Naive thymus-derived CD4-positive, alpha-beta T cell (primary cell): ENCODE measurements around the gene MYO9B. TPM values are rescaled to one million over a fixed set of nuclear protein-coding genes. Genes with fewer than 3 reads are reported as not detected.

Experiments used
- ATAC-seq: fragments of 150-1000 bp; cut with Tn5 transposase; 2 replicates; pipeline ENCODE4 v1.10.0; 2021; ENCODE audit warnings: mild to moderate bottlenecking, moderate library complexity
- CTCF ChIA-PET: fragments of 350-600 bp; sonication (Branson Sonifier 250); formaldehyde crosslinking; loops from one replicate; lab custom pipeline; 2021; ENCODE audit warnings: antibody characterized with exemption; lab: Charles Lee
- POLR2A ChIA-PET: fragments of 350-600 bp; sonication (Branson Sonifier 250); formaldehyde crosslinking; loops from one replicate; lab custom pipeline; 2021; ENCODE audit warnings: antibody characterized with exemption, inconsistent platforms; lab: Charles Lee
- DNase-seq, 9 donors: peaks; one replicate each; pipeline versions ENCODE4 v3.0.0 to v3.0.0-alpha.2; 2020 to 2022; ENCODE audit warnings: mixed read lengths in 1 of 9
- H3K27ac ChIP-seq: one replicate; pipeline ENCODE4 v1.7.0; 2013; ENCODE audit warnings: mild to moderate bottlenecking, low read depth, low read length, moderate library complexity
- H3K27me3 ChIP-seq, 2 donors: one replicate each; pipeline ENCODE4 v1.7.0; 2013; ENCODE audit warnings: low read length in 2 of 2, mild to moderate bottlenecking in 2 of 2, moderate library complexity in 2 of 2; ENCODE audit not compliant: control insufficient read depth in 2 of 2, insufficient read depth in 2 of 2
- H3K36me3 ChIP-seq, 3 experiments: 1 replicate in 2 of 3; 2 replicates in 1 of 3; pipeline ENCODE4 v1.7.0; 2013; ENCODE audit warnings: low read length in 3 of 3, mild to moderate bottlenecking in 3 of 3, moderate library complexity in 1 of 3; ENCODE audit not compliant: insufficient read depth in 3 of 3, control insufficient read depth in 2 of 3
- H3K4me1 ChIP-seq, 2 donors: one replicate each; pipeline ENCODE4 v1.7.0; 2013; ENCODE audit warnings: low read length in 2 of 2, mild to moderate bottlenecking in 2 of 2, moderate library complexity in 1 of 2; ENCODE audit not compliant: control insufficient read depth in 2 of 2, insufficient read depth in 2 of 2
- H3K4me3 ChIP-seq: 2 replicates; pipeline ENCODE4 v1.7.0; 2013; ENCODE audit warnings: mild to moderate bottlenecking, low read length
- H3K9me3 ChIP-seq, 3 experiments: 1 replicate in 2 of 3; 2 replicates in 1 of 3; pipeline ENCODE4 v1.7.0; 2013; ENCODE audit warnings: low read length in 3 of 3; ENCODE audit not compliant: control insufficient read depth in 2 of 3
- H3K27ac Mint-ChIP-seq, 9 donors: one replicate each; pipeline ENCODE4 v1.8.0; 2020 to 2022; ENCODE audit warnings: mixed read lengths in 9 of 9, mild to moderate bottlenecking in 8 of 9, moderate library complexity in 5 of 9, inconsistent platforms in 2 of 9
- H3K27me3 Mint-ChIP-seq, 5 donors: one replicate each; pipeline ENCODE4 v1.8.0; 2021 to 2022; ENCODE audit warnings: mixed read lengths in 5 of 5, mild to moderate bottlenecking in 1 of 5
- H3K36me3 Mint-ChIP-seq, 5 donors: one replicate each; pipeline ENCODE4 v1.8.0; 2020 to 2022; ENCODE audit warnings: mixed read lengths in 5 of 5, mild to moderate bottlenecking in 3 of 5, inconsistent platforms in 1 of 5
- H3K4me1 Mint-ChIP-seq, 7 donors: one replicate each; pipeline ENCODE4 v1.8.0; 2020 to 2022; ENCODE audit warnings: mixed read lengths in 7 of 7, mild to moderate bottlenecking in 3 of 7, inconsistent platforms in 1 of 7
- H3K4me3 Mint-ChIP-seq, 10 donors: one replicate each; pipeline ENCODE4 v1.8.0; 2020 to 2022; ENCODE audit warnings: mild to moderate bottlenecking in 10 of 10, mixed read lengths in 10 of 10, moderate library complexity in 6 of 10, inconsistent platforms in 2 of 10
- H3K9me3 Mint-ChIP-seq, 11 donors: one replicate each; pipeline ENCODE4 v1.8.0; 2020 to 2022; ENCODE audit warnings: mixed read lengths in 11 of 11, mild to moderate bottlenecking in 4 of 11, inconsistent platforms in 1 of 11, moderate library complexity in 1 of 11
- intact Hi-C, 2 donors: fragments of 100-400 bp; cut with micrococcal nuclease; formaldehyde crosslinking; loops; one replicate each; pipeline ENCODE4 v1.15.1; 2023
- polyA plus RNA-seq, 2 donors: library from polyadenylated mRNA; unstranded; fragments of 300-500 nt; fragmentation: Illumina TruSeq; gene quantifications; one replicate each; pipeline ENCODE4 v1.2.3, GENCODE V29; 2021
- total RNA-seq, 6 experiments: library from RNA in 5 of 6; stranded (reverse) in 5 of 6; gene quantifications; 1 replicate in 5 of 6; 2 replicates in 1 of 6; pipeline ENCODE4 v1.2.3 and lab custom pipeline; 2021 to 2026

Gene MYO9B
- total and polyA plus RNA-seq, 7 experiments from 2014 or later, result 5.6 to 297 (median 165) TPM

- Histone ChIP-seq H3K27ac (no peak overlapping the region), H3K27me3 (no peaks in the 10 kb centered on the region), H3K4me3 (no peak overlapping the region), H3K36me3 (no peaks in the 10 kb centered on the region), H3K9me3 (no peaks in the 10 kb centered on the region), H3K4me1 (peaks cover 0 to 11% of the 10 kb centered on the region in 2 donors)
- ATAC-seq (no peak), DNase-seq (no peak)
- intact Hi-C loops, result no loop called here
- Mint-ChIP-seq H3K27me3 (peaks cover 0 to 16% (median 0%) of the 10 kb centered on the region in 5 donors), H3K36me3 (no peaks in the 10 kb centered on the region), H3K27ac (peak overlapping the region in 1 of 9 donors; percentile 48), H3K4me1 (peaks cover 0 to 14% (median 5%) of the 10 kb centered on the region in 7 donors), H3K4me3 (peak overlapping the region in 9 of 10 donors; percentile 34 to 75 (median 52)), H3K9me3 (peaks cover 0 to 2% (median 0%) of the 10 kb centered on the region in 11 donors)
- POLR2A ChIA-PET, result interaction anchor here (0.9 to 1.3 kb wide), 3 partner anchors 8 to 118 kb away, joined by 3 to 5 read pairs (median 3); no protein-coding TSS in a partner anchor
- CTCF ChIA-PET, result interaction anchor here (1.1 kb wide), 1 partner anchor 16 kb away, joined by 4 read pairs; no protein-coding TSS in a partner anchor
Measured at GRCh38 chr19:17243830-17244617, 168.4 kb downstream of the MYO9B start.

DNA sequence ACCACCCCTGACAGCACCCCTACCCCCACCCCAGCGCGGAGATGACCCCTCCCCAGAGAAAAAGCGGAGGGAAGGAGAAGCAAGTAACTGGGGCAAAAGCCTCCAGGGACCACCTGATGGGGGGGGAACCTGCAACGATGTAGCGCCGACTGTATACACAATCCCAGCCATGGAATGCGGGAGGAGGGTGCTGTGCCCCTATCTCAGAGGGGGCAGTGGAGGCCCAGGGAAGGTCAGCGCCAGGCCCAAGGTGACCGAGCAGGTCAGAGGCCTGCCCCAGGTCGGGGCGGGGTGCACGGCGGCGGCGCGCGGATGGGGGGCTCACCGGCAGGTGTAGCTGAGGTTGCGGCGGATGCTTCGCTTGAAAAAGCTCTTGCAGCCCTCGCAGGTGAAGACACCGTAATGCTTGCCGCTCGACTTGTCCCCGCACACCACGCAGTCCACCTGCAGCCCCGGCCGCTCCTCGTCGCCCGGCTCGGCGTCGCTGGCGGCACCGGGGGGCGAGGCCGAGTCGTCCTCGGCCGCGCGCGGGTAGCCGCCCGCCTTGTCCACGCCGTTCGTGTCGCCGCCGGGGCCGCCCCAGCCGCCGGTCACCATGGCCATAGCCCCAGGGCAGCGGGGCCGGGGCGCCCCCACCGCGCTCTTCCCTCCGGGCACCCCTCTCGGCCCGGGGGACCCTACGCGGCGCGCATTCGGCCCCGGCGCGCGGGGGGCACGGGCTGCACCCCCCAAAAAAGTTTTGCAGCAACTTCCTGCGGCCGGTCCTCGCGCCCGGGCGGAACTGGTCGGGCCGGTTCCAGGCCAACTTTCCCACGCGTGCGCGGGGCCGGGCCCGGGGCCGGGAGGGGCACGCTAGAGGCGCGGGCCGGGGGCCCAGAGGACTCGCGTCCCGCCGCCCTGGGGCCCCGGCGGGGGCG is 169.3 kb downstream of the MYO9B start:
- Histone ChIP-seq H3K27me3 (no peaks in the 10 kb centered on the region), H3K4me3 (no peak overlapping the region), H3K9me3 (no peaks in the 10 kb centered on the region), H3K27ac (no peak overlapping the region), H3K36me3 (no peaks in the 10 kb centered on the region), H3K4me1 (peaks cover 0 to 11% of the 10 kb centered on the region in 2 donors)
- Mint-ChIP-seq H3K27ac (no peak overlapping the region), H3K4me1 (peaks cover 0 to 14% (median 5%) of the 10 kb centered on the region in 7 donors), H3K4me3 (peak overlapping the region in 9 of 10 donors; percentile 29 to 75 (median 52)), H3K27me3 (peaks cover 0 to 16% (median 0%) of the 10 kb centered on the region in 5 donors), H3K9me3 (peaks cover 0 to 2% (median 0%) of the 10 kb centered on the region in 11 donors), H3K36me3 (no peaks in the 10 kb centered on the region)
- CTCF ChIA-PET, result no interaction called here
- DNase-seq (peak in 2 of 9 donors; percentile 22 to 29), ATAC-seq (no peak)
- intact Hi-C loops, result loop anchor here in 1 of 2 donors (1.0 kb wide), 1 partner anchor 10 kb away; no protein-coding TSS in a partner anchor
- POLR2A ChIA-PET, result interaction anchor here (1.0 to 1.3 kb wide), 3 partner anchors 9 to 30 kb away, joined by 3 to 5 read pairs (median 3); partner anchors contain the start of gene USE1

GRCh38 chr19:17245535-17245984 is 170.0 kb downstream of the MYO9B start, which contains the start of gene NR2F6:
Gene NR2F6 (minus strand): TSS chr19:17245919. CDS start chr19:17245220, 699 bp downstream.
- H3K27ac Mint-ChIP-seq, result peak within 1 kb of the TSS in 7 of 9 donors; percentile 31 to 86 (median 74)
- H3K27me3 Mint-ChIP-seq, result peaks cover 0 to 16% (median 0%) of the 10 kb centered on the region in 5 donors
- Histone ChIP-seq H3K4me1 (peaks cover 0 to 11% of the 10 kb centered on the region in 2 donors), H3K4me3 (peak within 1 kb of the TSS; percentile 55), H3K27ac (peak within 1 kb of the TSS; percentile 60), H3K9me3 (no peaks in the 10 kb centered on the region), H3K27me3 (no peaks in the 10 kb centered on the region), H3K36me3 (no peaks in the 10 kb centered on the region)
- intact Hi-C loops, result loop anchor here in 1 of 2 donors (1.0 kb wide), 1 partner anchor 10 kb away; no protein-coding TSS in a partner anchor
- peak within 1 kb of the TSS; percentile 71 to 95 (median 86) for H3K4me3 Mint-ChIP-seq
- DNase-seq (peak in 3 of 9 donors; percentile 18 to 38 (median 26)), ATAC-seq (peak; percentile 28)
- peaks cover 0 to 13% (median 5%) of the 10 kb centered on the region in 7 donors for H3K4me1 Mint-ChIP-seq
- H3K36me3 Mint-ChIP-seq, result no peaks in the 10 kb centered on the region
- peaks cover 0 to 2% (median 0%) of the 10 kb centered on the region in 11 donors for H3K9me3 Mint-ChIP-seq
- ChIA-PET POLR2A (interaction anchor here (1.0 kb wide), 1 partner anchor 30 kb away, joined by 3 read pairs; the partner anchor contains the start of gene USE1), CTCF (no interaction called here)

DNA sequence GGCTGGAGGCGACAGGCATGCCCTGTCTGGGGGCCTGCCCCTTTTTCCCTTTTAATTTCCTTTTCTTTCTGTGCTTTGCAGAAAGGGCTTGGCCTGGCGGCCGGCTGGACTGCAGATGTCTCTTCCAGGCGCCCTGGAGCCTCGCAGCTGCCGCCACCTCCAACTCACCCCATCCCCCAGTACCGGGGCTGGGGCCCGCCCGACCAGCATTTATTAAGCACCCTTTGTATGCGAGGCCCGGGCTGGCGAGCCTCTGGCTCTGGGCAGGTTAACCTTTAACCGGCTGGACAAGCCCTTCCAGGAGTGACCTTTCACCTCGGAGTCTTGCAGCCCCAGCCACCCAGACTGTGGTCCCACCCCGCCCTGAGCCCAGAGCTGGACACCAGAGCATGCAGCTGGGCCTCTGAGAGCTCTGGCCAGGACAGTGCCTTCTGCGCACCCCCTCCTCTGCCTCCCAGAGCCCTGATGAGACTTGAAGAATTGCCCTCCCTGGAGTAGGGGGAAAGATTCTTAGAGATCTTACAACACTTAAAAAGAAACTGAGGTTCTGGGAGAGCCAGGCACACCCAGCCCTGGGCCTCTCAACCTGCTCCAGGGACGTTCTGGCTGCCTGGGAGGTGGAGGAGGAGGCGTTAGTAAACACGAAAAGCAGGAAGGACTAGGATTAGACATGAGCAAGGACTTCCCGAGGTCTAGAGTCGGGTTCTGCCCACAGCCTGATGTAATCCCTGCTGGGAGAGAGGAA is 171.3 kb downstream of the MYO9B start:
- peak overlapping the region; percentile 55 for H3K4me3 ChIP-seq
- intact Hi-C loops, result loop anchor here (1.0 to 2.0 kb wide), 5 partner anchors 12 to 32 kb away; partner anchors contain the start of genes BABAM1 (in 1 of the 2), OCEL1 (in 1 of the 2) and USE1 (in 1 of the 2)
- Mint-ChIP-seq H3K9me3 (peaks cover 0 to 2% (median 0%) of the 10 kb centered on the region in 11 donors), H3K36me3 (no peaks in the 10 kb centered on the region), H3K27ac (peak overlapping the region in 5 of 9 donors; percentile 42 to 74 (median 65)), H3K27me3 (peaks cover 0 to 16% (median 0%) of the 10 kb centered on the region in 5 donors), H3K4me3 (peak overlapping the region; percentile 52 to 92 (median 78)), H3K4me1 (peaks cover 0 to 9% (median 5%) of the 10 kb centered on the region in 7 donors)
- DNase-seq (peak in 1 of 9 donors; percentile 17), ATAC-seq (no peak)
- H3K4me1 ChIP-seq, result peaks cover 0 to 11% of the 10 kb centered on the region in 2 donors
- ChIA-PET CTCF (no interaction called here), POLR2A (interaction anchor here (2.2 kb wide), 1 partner anchor 13 kb away, joined by 7 read pairs; no protein-coding TSS in a partner anchor)
- H3K36me3 ChIP-seq, result no peaks in the 10 kb centered on the region
- H3K27me3 ChIP-seq, result no peaks in the 10 kb centered on the region
- H3K27ac ChIP-seq, result peak overlapping the region; percentile 60
- no peaks in the 10 kb centered on the region for H3K9me3 ChIP-seq

- H3K27me3 Mint-ChIP-seq, result peaks cover 0 to 16% (median 0%) of the 10 kb centered on the region in 5 donors
- Histone ChIP-seq H3K27ac (no peak overlapping the region), H3K36me3 (no peaks in the 10 kb centered on the region), H3K9me3 (no peaks in the 10 kb centered on the region), H3K4me3 (no peak overlapping the region), H3K4me1 (peaks cover 0 to 11% of the 10 kb centered on the region in 2 donors), H3K27me3 (no peaks in the 10 kb centered on the region)
- H3K9me3 Mint-ChIP-seq, result peaks cover 0 to 2% (median 0%) of the 10 kb centered on the region in 11 donors
- DNase-seq, result no peak
- H3K27ac Mint-ChIP-seq, result peak overlapping the region in 2 of 9 donors; percentile 24 to 25
- peak overlapping the region in 4 of 10 donors; percentile 1 to 58 (median 10) for H3K4me3 Mint-ChIP-seq
- no peaks in the 10 kb centered on the region for H3K36me3 Mint-ChIP-seq
- ChIA-PET CTCF (no interaction called here), POLR2A (interaction anchor here (0.9 to 2.2 kb wide), 2 partner anchors 11 to 33 kb away, joined by 3 to 7 read pairs; partner anchors contain the start of gene USE1)
- no peak for ATAC-seq
- peaks cover 0 to 9% (median 5%) of the 10 kb centered on the region in 7 donors for H3K4me1 Mint-ChIP-seq
- intact Hi-C loops, result no loop called here
Measured at GRCh38 chr19:17248011-17248776, 172.6 kb downstream of the MYO9B start.
